ENCODE measurements around the gene CNNM3. TPM values are rescaled to one million over a fixed set of nuclear protein-coding genes. Genes with fewer than 3 reads are reported as not detected.

CNNM3 gene
- total RNA-seq, 1 donor from 2014 or later, result 14.7 TPM

DNA sequence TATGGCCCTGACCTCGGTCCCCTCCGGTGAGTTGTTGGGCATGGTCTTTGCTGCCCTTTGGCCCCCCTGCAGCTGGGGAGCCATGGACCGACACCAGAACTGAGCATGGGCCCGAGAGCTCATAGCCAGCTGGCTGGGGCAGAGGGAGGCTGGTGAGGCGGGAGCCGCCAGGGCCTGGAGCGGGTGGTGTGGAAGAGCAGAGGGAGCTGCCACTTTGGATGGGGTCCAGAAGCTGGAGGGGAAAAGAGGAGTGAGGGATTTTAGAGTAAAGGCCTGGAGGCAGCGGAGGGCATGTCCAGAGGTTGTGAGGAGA lies 16.5 kb upstream of the CNNM3 start:
- Mint-ChIP-seq H3K9me3 (ENCODE audit: unreplicated experiment) (no peaks in the 10 kb centered on the region), H3K4me1 (ENCODE audit: unreplicated experiment) (peaks cover 3% of the 10 kb centered on the region), H3K4me3 (ENCODE audit: unreplicated experiment) (no peak overlapping the region), H3K27me3 (ENCODE audit: unreplicated experiment) (peaks cover 6% of the 10 kb centered on the region), H3K27ac (ENCODE audit: unreplicated experiment) (no peak overlapping the region), H3K36me3 (ENCODE audit: low read depth, unreplicated experiment) (peaks cover 5% of the 10 kb centered on the region)
- DNase-seq (ENCODE audit: low spot score), result no peak
- TF ChIP-seq, protein P1, sequence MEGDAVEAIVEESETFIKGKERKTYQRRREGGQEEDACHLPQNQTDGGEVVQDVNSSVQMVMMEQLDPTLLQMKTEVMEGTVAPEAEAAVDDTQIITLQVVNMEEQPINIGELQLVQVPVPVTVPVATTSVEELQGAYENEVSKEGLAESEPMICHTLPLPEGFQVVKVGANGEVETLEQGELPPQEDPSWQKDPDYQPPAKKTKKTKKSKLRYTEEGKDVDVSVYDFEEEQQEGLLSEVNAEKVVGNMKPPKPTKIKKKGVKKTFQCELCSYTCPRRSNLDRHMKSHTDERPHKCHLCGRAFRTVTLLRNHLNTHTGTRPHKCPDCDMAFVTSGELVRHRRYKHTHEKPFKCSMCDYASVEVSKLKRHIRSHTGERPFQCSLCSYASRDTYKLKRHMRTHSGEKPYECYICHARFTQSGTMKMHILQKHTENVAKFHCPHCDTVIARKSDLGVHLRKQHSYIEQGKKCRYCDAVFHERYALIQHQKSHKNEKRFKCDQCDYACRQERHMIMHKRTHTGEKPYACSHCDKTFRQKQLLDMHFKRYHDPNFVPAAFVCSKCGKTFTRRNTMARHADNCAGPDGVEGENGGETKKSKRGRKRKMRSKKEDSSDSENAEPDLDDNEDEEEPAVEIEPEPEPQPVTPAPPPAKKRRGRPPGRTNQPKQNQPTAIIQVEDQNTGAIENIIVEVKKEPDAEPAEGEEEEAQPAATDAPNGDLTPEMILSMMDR (IDR thresholded peaks at IDR 0.05; ENCODE audit: unreplicated experiment), result no peak

DNA sequence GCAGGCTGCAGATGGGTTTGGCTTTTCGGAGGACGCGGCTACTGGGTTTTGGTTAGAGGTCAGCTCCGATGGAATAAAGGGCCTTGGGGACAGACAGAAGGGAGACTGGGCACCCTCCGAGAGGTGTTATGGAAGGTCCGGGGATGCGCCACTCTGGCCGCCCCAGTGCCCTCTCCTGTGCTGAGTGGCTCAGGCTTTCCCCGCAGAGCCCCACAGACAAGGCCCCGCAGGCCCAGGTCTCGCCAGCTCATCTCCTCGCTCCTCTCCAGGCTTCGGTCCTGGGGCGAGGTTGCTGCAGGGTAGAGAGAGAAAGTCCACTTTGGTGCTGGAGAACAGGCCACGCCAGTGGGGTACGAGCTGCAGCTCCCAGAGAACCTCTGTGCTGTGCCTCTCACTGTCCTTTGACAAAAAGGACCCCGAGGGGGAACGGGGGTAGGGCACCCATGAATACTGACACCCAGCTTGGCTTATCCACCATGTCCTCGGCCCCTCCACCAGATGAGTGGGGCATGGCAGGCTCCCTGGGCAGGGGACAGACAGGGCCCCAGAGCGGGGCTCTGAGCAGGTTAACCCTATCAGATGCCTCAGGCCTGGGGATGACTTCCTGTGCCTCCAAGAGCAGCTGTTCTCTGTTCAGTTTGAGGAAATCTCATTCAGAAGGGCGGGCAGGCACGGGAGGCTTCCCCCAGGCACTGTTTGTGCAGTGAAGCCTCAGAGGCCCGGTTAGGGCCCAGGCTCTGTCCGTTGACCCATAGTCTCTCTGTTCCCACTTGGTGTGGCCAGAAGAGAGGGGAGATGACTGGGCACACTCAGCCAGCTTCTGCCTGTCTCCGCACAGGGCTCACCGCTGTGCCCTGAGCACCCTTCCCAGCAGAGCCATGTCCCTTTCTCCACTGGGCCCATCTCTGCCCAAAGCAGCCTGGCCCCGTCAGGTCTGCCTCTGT lies 15.7 kb upstream of the CNNM3 start:
- Mint-ChIP-seq H3K27ac (ENCODE audit: unreplicated experiment) (no peak overlapping the region), H3K4me1 (ENCODE audit: unreplicated experiment) (peaks cover 3% of the 10 kb centered on the region), H3K9me3 (ENCODE audit: unreplicated experiment) (no peaks in the 10 kb centered on the region), H3K27me3 (ENCODE audit: unreplicated experiment) (peaks cover 5% of the 10 kb centered on the region), H3K4me3 (ENCODE audit: unreplicated experiment) (no peak overlapping the region), H3K36me3 (ENCODE audit: low read depth, unreplicated experiment) (peaks cover 5% of the 10 kb centered on the region)
- DNase-seq (ENCODE audit: low spot score), result no peak
- TF ChIP-seq, protein P1 (IDR thresholded peaks at IDR 0.05; ENCODE audit: unreplicated experiment), result no peak

DNA sequence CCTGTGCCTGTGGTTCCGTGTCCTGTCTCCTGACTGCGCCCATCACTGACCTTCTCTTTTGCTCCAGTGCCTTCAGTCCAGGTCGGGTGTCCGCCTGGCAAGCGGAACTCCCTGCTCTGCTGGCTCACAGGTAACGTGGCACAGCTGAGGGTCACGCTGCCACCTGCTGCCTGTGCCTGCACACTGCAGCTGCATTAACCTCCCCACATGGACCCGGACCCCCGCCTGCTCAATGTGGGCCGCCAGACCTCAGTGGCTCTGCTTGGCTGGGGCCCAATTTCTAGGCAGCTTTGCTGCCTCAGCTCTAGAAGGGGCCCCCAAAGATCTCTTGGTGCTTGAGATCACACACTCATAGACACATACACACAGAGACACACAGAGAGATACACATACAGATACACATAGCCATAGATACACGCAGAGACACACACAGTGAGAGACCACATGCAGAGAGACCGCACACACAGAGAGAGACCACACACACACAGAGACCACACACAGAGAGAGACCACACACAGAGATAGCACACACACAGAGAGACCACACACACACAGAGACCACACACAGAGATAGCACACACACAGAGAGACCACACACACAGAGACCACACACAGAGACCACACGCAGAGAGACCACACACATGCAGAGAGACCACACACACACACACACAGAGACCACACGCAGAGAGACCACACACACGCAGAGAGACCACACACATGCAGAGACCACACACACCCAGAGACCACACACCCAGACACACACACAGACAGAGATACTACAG lies 14.9 kb upstream of the CNNM3 start:
- TF ChIP-seq, protein P1 (IDR thresholded peaks at IDR 0.05; ENCODE audit: unreplicated experiment), result peak; percentile 64

DNA sequence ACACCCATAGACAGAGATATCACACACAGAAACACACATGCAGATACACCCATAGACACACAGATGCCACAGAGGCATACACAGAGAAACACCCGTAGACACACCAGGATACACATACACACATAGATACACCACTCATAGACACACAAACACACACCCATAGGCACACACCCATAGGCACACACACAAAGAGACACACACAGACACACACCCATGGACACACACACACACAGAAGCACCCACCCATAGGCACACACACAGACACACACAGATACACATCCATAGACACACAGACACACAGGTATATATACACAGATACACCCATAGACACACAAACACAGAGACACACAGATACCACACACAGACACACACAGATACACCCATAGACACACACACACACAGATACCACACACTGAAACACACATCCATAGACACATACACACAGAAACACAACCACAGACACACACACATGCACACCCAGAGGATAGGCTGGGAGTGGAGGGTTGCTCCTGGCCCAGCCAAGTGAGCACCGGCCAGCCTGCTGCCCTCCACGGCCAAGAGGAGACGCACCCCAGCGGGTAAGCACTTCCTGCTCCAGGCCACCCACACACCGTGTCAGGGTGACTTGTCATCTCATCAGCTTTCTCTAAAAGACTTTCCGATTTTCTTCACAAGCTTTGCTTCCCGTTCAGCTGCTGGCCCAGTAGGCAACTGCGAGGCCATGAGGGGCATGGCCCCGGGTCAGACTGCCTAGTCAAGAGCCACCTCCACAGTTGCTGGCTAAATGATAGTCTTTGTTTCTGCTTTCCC lies 14.1 kb upstream of the CNNM3 start:
- Mint-ChIP-seq H3K27ac (ENCODE audit: unreplicated experiment) (no peak overlapping the region), H3K4me3 (ENCODE audit: unreplicated experiment) (no peak overlapping the region), H3K27me3 (ENCODE audit: unreplicated experiment) (peaks cover 5% of the 10 kb centered on the region), H3K4me1 (ENCODE audit: unreplicated experiment) (peaks cover 10% of the 10 kb centered on the region), H3K36me3 (ENCODE audit: low read depth, unreplicated experiment) (peaks cover 5% of the 10 kb centered on the region), H3K9me3 (ENCODE audit: unreplicated experiment) (no peaks in the 10 kb centered on the region)
- TF ChIP-seq, protein P1 (IDR thresholded peaks at IDR 0.05; ENCODE audit: unreplicated experiment), result no peak
- DNase-seq (ENCODE audit: low spot score), result no peak

More for the DNA sequence above, 14.9 kb upstream of the CNNM3 start:
- DNase-seq (ENCODE audit: low spot score), result peak; percentile 70
- H3K27ac Mint-ChIP-seq (ENCODE audit: unreplicated experiment), result no peak overlapping the region
- H3K27me3 Mint-ChIP-seq (ENCODE audit: unreplicated experiment), result peaks cover 5% of the 10 kb centered on the region
- no peaks in the 10 kb centered on the region for H3K9me3 Mint-ChIP-seq (ENCODE audit: unreplicated experiment)
- no peak overlapping the region for H3K4me3 Mint-ChIP-seq (ENCODE audit: unreplicated experiment)
- H3K36me3 Mint-ChIP-seq (ENCODE audit: low read depth, unreplicated experiment), result peaks cover 5% of the 10 kb centered on the region
- peaks cover 4% of the 10 kb centered on the region for H3K4me1 Mint-ChIP-seq (ENCODE audit: unreplicated experiment)

Measured in endothelial cell (in vitro differentiated cells).